ENCODE measurements around the gene EVX2.

Gene EVX2

GRCh38 chr2:176122052-176122682, 38.4 kb upstream of the EVX2 start:
- DNase-seq (ENCODE audit: low read depth in 2 of 2, low spot score in 1 of 2), result no peak

GRCh38 chr2:176121190-176122051, 37.7 kb upstream of the EVX2 start:
- DNase-seq (ENCODE audit: low read depth in 2 of 2, low spot score in 1 of 2), result no peak

DNA sequence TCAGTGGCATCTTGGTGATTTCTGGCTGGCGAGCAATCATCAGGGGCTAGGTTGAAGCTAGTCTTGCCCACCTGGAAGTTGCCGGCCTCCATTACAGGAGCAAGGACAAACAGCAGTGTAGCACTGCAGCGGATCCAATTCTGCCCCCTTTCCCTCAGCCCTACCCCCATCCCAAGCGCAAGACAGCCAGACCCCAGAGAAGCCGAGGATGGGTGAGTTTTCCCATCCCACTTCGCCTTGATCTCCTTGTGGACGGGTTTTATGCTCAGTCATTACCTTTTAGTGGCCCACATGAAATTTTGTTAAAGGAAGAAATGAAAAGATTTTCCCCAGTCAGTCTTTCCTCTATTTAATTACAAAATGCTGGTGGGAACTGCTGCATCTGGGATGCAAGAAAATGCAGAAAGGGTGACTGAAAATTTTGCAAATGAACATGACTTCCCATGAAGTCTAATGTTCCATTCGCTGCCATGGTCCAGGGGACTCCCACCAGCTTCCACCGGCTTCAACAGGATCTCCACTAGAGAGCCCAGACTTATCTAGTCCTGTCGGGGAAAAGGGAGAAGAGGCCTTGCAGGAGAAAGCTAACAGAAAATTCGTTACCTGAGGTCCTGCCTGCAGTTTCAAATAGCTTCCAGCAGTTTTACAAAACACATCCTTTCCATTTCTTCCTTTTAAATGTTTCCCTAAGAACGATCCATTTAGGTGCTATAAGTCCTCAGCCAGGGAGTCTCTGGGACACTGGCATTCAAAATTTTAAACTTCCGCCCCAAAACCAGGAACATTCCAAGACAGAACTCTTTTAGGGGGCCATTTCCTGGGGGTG, 36.8 kb upstream of the EVX2 start:
- DNase-seq (ENCODE audit: low read depth in 2 of 2, low spot score in 1 of 2), result no peak

- DNase-seq (ENCODE audit: low read depth in 2 of 2, low spot score in 1 of 2), result no peak
Measured at GRCh38 chr2:176118601-176119339, 35.0 kb upstream of the EVX2 start.

- DNase-seq (ENCODE audit: low read depth in 2 of 2, low spot score in 1 of 2), result no peak
Measured at GRCh38 chr2:176117823-176118371, 34.1 kb upstream of the EVX2 start.

DNA sequence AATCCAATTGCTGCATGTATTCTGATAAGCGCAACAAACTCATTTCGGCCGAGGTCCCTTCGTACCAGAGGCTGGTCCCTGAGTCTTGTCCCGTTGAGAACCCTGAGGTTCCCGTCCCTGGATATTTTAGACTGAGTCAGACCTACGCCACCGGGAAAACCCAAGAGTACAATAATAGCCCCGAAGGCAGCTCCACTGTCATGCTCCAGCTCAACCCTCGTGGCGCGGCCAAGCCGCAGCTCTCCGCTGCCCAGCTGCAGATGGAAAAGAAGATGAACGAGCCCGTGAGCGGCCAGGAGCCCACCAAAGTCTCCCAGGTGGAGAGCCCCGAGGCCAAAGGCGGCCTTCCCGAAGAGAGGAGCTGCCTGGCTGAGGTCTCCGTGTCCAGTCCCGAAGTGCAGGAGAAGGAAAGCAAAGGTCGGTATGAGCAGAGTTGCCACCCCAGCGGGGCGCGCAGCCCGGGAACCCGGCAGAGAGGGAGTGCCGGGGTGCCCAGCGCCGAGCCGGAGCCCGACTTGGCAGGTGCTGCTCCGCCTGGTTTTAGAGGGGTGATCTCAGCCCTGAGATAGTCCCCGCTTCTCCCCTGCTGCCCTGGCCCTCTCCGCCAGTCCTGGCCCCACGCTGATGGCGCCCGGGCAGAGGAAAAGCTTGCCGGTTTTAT, 33.5 kb upstream of the EVX2 start:
- DNase-seq (ENCODE audit: low read depth in 2 of 2, low spot score in 1 of 2), result no peak

GRCh38 chr2:176115883-176116813, 32.4 kb upstream of the EVX2 start, which contains the start of gene HOXD10:
TSS of gene HOXD10 (plus strand) at chr2:176116778. CDS start at chr2:176116834, 56 bp downstream.
- DNase-seq (ENCODE audit: low read depth in 2 of 2, low spot score in 1 of 2), result no peak

DNA sequence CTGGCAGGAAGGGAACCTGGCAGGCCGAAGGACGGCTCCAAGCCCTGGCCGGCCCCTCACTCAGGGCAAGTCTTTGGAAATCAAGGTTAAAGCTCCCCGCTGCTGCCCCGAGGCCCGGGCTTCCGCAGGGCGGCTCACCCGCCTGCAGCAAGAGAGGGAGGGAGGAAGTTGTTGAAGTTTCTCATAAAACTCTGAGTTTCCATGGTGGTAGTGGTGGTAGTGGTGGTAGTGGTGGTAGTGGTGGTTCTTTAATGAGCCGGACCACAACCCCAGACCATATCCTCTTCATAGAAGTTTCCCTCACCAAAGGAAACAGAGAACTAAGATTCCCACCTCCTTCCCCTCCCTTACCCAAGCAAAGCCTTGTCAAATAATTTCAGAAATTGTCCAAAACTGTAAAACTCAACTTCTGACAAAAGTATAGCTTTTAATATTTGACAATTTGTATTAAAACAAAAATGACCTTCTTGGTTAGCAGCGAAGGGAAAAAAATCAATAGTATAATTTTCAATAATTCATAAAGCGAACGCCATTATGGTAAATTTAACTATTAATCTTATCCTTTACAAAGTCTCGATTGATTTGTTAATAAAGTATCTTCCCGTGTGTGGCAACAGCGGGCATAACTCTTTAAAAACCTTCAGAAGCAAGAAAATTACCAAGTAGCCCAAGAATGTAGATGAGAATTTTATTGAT, 31.3 kb upstream of the EVX2 start:
- DNase-seq (ENCODE audit: low read depth in 2 of 2, low spot score in 1 of 2), result no peak

DNA sequence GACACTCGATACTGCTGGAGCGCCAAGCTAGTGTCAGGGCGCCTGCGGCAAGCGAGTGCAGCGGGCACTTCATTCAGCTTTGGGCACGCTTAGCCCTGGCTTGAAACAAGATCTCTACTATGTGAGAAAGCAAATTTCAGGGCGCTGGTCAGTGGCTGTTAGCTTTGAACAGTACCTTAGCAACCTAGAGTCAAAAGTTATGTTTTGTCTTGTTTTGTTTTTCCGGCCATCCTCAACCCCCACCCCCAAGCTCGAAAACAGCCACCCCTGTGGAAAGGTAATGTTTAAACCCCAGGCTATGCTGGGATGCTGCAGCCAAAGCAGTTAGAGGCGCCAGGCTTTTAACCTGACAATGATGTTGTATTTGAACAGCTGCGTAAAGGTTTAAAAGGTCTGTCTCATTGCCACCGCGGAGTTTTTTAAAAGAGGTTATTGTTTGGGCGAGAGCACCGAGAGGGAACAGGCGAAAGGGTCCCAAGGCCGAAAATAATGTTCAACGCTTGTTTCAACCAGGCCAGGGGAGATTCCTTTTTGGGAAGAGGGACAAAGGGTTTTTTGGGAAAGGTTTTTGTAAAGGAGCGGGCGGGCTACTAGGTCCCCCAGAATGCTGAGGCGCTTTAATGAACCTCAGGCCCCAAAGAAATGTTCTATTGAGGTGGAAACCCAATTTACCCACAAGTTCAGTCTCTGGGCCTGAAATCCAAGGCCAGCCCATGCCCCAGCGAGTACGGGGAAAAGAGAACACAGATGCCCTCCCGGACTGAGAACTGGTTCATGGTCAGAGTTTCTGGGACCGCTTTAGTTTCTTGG, 30.6 kb upstream of the EVX2 start:
- DNase-seq (ENCODE audit: low read depth in 2 of 2, low spot score in 1 of 2), result no peak

DNA sequence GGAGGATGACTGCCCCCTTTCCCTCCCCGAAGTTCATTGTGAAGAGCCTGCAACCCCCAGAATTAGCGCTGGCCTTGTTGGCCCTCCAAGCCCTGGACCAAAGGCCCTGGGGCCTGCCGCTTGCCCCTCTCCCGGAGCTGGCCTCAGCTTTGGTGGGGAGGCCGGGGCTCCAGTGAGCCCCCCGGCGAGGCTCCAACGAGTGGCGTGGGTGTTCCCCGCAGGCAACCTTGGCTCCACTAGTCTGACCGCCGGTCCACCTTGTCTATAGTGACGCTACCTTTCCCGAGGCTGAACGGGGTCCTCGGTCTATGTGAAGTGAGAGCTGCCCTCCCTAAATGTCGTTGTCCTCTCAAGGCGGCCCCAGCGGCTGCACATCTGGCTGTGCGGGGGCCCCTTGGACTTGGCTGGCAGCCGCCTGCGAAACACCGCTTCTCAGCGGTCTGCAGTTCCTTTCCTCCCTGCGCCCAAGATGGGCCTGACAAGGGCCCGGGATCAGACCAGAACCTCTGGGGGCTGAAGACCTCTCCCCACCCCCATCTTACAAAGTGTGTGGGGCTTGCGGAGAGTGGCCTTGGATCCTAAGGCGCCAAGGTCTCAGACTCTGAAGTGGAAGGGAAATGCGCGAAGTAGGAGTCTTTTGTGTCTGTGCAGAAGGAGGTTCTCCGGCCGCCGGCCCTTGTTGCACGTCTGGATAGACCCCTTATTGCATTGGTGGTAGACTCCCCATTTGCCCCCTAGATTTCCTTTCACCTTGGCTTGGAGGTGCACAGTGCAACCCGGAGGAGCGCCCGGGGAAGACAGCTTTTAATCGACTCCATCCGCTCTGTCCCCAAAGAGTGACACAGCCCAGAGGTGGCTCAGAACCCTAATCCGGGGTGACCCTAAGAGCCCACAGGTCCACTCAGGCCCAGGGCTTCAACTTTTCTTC, 28.9 kb upstream of the EVX2 start:
- no peak for DNase-seq (ENCODE audit: low read depth in 2 of 2, low spot score in 1 of 2)

DNA sequence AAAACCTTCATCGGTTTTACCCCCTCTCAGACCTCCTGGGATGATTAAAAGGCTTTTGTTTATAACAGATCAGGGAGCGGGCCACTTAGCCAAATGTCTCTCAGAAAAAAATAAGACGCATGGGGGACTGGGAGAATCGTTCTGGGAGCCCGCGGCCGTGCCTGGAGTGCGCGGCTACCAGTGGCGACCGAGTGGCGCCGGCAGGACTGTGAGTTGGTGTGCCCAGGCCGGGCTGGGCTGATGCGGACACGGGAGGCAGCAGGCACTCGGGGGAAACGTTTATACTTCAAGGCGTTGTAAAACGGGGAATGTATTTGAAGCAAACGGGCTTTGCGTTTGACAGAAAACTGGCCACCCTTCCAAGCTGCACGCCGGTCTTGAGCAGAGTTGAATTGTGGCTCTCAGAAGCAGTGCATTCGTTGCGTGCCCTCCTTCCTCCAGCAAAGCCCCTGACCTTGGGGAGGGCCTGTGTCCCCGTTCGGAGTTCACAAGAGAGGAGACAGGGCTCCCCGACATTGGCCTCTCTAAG, 28.1 kb upstream of the EVX2 start:
- DNase-seq (ENCODE audit: low read depth in 2 of 2, low spot score in 1 of 2), result no peak

GRCh38 chr2:176111309-176111663, 27.5 kb upstream of the EVX2 start:
- no peak for DNase-seq (ENCODE audit: low read depth in 2 of 2, low spot score in 1 of 2)

GRCh38 chr2:176110415-176111308, 26.9 kb upstream of the EVX2 start:
- no peak for DNase-seq (ENCODE audit: low read depth in 2 of 2, low spot score in 1 of 2)

GRCh38 chr2:176109946-176110345, 26.2 kb upstream of the EVX2 start:
- no peak for DNase-seq (ENCODE audit: low read depth in 2 of 2, low spot score in 1 of 2)

DNA sequence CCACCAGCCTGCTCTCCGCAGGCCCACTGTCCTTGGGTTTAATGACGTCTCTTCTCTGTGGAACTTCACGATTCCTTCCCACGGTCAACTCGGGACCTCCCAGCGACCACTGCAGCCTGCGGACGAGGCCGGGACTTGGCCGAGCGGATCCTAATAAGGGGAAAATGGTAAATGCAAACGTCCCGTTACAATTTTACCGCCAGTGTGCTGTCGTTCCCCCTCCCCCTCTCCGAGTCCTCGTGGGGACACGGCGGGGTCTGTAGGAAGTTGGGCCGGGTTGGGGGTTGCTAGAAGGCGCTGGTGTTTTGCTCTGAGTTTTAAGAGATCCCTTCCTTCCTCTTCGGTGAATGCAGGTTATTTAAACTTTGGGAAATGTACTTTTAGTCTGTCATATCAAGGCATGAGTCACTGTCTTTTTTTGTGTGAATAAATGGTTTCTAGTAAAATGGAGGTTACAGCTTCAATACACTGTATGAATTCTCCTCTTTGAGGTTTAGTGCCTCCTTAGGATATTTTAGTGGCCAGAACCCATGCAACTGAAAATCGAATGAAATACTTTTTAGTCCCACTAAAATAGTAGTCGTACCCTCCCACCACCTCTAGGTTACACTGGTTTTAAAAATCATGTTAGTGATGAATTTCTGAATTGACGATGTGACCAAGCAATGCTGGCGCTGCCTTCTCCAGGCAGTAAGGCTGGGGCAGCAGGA, 25.6 kb upstream of the EVX2 start:
- DNase-seq (ENCODE audit: low read depth in 2 of 2, low spot score in 1 of 2), result no peak

Data from stimulated activated CD8-positive, alpha-beta memory T cell treated with anti-CD3 and anti-CD28 coated beads, Interleukin-4, amount 100 ng/mL, for 1 hour (primary cell).